NCI-H2196 treated with DMSO at 0.1 percent for 48 hours (cell line): Measurements from ENCODE around the gene JAM3.

Source experiments
- DNase-seq: peaks from one replicate; lab custom pipeline; 2025; ENCODE audit not compliant: unreplicated experiment; lab: John Stamatoyannopoulos, UW

Gene JAM3

DNA sequence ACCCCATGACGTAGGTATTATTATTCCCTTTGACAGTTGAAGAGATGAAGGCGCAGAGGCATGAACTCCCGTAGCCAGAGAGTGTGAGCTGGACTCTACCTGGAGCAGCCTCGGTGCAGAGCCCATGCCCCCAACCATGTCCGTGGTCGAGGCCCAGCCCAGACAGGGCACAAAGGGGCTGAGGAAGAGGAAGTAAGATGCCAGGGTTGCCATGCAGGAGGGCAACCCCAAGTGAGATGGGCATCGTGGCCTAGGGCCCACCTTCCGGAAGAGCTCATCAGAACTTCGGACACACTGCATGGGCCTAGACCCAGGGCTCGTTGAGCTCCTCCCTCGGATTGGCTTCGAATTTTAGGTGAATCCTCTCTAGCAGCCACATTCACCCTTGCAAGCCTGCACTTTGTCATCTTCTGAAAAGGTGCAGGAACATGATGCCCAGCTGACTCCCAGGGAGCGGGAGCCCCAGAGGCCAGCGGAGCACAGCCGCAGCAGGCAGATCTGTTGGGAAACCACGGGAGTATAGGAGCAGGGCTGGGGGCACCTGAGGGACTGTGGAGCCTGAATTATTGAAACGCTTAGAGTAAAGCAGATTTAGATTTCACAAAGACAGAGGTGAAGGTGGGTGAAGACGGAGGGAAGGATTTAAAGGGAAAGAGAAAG lies 29.0 kb upstream of the JAM3 start:
- DNase-seq = no peak

DNA sequence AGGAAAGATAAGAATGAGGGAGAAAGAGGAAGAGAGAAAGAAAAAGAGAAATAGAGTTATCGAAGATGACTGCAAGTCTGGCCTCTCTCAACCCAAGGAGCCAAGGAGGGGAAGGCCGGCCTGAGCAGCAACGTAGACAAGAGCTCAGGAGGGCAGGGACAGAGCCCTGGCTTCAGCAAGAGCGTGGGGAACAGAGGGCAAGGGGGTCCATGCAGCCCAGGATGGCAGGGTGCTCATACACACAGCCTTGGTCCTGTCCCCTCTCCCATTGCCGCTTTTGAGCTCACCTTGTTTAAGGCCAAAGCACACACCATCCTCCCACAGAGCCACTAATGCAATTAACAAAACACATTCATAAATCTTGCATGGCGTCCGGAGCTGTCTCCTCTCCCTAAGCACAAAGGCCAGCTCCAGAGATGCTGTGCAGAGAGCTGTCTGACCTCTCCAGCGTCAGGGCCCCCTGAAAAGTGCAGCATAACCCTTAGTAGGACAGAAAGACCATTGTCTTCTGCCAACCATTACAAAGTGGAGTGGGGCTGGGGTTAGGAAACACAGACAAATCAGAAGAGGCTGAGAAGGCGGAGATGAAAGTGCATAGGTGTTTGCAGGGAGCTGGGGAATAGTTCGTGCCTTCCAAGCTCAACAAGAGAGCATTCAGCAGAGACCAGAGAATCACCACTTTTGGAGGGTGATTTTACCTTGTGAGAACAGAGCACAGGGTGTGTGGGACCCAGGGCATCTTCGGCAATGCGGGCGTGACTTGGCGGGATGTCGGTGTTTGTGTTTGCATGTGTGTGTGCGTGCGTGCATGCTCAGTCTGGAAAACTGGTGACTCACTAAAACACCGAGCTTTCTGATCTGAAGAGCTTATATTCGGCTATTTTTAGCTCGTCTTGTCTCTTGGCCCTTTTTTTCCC lies 28.2 kb upstream of the JAM3 start:
- DNase-seq = no peak

DNA sequence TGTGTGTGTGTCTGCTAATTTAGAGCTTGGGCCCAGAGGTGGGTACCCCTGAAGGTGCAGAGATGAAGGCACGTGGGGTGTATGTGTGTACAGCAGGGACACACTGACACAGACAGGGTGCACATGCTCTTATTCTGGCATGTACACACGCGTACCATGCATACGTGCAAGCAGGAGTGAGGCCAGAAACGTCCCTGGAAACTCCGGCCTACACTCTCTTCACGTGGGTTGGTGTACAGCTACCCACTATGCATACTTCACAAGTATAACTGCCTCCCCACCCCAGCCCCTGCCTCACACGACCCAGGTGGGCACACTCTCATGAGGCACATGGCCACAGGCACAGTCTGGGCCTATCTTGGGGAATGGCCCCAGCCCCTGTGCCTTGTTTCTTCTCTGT lies 27.5 kb upstream of the JAM3 start:
- DNase-seq = no peak

DNA sequence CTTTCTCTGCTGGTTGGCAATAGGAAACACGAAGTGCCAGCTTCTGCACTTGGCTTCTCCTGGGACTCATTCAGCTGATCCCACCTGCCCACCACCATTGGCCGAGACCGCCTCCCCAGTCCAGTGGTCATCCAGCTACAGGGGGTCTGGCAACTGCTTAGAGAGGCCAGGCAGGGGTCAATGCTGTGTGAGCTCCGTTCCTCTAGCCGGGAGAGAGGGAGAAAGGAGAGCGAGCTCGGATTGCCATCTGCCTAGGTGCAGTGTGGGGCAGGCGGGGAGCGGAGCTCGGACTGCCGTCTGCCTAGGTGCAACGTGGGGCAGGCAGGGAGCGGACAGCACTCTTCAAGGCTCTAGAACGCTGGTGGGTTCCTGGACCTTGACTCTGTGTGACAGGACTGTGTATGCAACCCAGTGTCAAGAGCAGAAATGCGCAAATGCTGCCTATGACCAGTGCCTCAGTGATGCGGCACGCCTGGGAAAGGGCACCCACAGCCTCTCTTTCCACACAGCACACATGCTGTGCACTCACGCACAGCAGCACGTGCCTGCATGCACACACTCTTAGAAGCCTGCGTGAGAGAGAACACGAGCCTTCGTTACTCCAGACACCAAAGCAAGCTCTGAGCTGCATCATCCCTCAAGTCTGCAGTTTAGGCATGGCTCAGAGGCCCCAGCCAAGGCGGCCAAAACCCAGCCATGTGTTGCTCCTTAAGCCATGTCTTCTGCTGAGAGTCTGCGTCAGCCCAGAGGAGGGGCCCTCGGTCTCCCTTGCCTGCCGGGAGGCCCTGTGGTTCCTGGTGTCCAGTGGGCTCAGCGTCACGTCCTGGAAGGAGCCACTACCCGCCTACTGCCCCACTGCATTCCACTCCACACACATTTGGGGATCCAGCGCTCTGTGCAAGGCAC lies 26.8 kb upstream of the JAM3 start:
- no peak for DNase-seq

DNA sequence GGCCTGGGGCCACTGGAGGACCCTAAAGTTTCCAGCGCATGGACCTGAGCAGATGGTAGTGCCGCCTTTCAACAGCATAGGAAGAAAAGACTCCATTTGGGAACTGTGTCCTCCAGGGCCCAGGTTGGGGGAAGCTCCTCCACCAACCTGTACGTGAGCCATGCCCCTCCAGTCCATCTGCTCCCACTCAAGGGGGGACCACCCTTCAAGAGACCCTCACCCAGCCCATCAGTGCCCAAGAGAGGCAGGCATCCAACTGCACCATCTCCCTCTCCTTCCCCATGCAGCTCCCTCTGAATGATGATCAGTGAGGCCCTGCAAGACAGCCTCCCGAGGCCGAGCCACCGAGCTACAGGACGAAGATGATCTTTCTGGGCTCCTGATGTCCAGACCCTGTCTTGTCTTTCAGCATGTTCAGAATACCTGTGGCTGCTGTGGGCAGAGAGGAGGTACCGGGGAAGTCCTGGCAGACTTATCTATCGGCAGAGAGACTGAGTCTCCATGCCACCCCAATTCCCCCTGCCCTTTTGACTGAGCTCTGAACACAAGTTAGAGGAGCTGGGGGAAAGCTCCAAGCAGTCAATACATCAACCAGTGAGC lies 25.0 kb upstream of the JAM3 start:
- no peak for DNase-seq

DNA sequence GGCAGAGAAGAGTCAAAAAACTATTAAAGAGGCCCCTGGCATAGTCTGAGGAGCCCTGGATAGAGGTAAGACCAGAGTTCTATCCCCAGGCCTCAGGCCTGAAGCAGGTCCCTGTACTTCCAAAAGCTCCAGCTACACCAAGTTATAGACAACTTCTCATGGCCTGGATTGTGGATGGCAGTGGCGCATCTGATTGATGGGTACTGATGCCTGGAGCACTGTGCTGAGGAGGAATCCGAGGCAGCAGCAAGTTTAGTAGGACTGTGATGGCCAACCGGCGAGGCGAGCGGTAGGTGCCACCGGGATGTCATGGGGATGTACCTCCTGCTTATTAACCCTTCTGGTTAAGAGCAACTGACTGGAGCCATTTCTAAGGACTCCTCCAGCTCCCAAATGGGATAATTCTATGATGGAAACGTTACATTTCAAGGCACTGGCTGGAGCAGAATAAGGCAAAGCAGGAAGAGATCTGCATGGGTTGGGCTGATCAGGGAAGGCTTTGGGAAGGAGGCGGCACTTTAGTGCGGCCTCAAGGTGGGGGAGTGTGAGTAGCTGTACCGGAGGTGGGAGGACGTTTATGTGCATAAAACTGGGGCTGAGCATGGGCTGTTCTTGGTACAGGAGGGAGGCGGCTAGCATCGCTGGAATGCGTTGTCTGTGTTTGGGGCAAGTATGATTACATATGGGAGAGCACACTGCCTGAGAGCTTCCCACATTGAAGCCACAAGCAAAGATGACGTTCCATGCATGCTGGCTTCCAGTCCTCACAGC lies 24.2 kb upstream of the JAM3 start:
- DNase-seq = no peak

DNA sequence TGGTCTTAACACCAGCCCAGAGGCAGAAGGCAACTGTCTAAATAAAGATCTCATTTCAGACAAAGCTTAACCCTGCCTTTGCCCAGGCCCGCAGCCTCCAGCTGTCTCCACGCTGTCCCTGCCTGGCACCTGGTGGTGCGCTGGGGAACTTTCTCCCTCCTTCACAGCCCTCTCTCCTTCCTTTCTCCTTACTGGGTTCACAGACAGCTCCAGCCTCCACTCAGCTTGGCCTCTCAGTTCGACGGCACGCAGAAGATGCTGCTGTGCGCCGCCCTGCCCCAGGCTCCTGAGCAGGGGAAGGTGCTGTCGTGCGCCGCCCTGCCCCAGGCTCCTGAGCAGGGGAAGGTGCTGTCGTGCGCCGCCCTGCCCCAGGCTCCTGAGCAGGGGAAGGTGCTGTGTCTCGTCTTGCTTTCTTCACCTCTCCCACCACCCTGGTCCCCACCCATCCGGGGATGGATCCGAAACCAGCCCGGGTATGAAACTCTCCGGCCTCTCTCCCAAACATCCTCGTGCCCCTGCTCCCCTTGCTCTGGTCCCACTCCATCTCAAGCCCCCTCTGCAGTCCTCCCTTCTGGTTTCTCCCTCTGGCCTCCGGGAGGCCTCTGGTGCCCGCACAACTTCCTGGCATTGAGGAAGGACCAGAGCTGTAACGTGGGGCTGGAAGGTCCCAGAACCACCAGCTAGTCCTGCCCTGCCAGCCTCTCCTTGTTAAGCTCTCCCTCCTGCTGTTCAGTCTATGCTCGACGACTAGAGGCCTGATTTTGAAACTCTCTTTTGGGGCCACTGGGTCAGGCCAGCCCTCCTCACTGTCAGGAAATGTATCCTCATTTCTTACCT lies 22.9 kb upstream of the JAM3 start:
- DNase-seq = peak; percentile 72

DNA sequence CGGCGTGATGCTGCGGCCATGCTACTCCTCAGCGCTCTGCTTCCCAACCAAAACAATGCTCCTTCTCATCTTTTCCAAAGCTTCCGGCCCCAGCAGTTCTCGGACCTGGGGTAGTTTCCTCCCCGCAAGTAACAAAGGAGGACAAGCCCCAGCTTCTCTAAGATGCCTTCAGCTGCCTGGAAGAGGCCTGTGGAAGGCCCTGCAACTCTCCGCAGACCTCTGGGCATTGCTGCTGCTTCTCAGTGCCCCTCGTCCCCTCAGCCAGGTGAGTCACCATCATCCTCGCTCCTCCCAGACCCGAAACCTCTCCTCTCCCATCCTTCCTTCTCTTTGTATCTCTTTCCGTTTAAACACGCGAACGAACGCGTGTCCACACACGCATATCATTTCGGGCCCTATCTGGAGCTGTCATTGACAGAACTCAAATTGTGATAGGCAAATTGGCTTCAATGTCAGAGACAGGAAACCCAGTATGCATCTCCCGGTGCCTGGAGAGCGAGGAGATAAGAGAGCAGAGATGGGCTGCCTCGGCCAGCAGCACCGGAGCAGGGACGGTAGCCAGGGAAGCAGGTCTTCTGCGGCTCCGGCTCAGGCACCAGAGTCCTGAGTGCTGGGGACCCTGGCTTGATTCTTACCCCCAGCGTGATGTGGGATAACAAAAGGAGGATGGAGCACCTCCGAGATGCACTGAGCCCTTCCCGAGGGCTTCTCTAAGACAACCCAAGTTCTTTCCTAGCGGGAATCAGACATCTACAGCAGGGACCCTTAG lies 22.0 kb upstream of the JAM3 start:
- DNase-seq = no peak

DNA sequence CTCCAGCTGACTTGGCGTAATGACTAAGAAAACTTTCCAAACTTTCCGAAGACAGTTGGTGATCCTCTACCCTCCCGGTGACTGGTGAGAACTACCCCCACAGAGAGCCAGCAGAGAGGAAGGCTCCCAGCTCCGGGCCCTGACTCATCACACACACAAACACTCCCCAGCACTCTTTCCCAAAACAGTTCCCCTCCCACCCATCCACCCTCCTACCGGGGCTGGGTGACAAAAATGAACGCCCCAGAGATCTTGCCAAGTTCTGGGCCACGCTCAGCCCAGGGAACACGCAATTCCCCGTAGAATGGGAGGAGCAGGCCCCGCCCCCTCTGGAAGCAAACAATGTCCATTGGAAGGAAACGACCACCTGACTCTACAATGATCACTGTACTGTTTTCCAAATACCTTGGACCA lies 21.3 kb upstream of the JAM3 start:
- no peak for DNase-seq

DNA sequence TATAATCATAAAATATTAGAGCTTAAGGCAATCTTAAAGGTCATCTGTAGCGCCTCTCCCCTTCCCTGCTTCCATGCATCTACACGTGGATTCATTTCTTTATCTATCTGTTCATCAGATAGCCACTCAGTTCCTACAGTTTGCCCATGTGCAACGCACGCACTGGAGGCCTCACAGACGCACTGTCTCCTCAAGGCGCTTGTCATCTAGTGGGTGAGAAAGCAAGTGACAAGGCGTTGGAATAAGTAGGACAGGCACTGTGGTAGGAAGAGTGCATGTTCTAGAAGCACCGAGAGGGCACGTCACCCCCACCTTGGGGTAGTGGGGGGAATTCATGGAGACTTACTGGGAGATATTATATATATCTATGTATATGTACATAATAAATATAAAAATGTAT lies 20.8 kb upstream of the JAM3 start:
- no peak for DNase-seq

DNA sequence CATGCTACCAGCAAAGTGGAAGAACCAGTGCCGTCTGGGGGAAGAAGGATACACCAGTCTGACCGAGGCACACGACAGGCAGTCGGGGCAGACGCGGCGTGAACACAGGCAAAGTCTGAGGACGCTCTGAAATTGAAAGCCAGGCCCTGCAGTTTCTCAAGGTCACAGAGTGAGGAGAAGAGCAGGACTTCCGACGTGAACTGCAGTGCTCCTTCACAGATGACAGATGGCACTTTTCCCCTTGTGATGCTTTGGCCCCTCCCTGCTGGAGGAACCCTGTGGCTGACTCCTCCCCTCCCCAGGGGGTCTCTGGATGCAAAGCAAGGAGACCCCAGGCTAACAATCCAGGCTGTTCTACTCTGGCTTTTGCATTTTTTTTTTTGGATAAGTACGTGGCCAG lies 19.6 kb upstream of the JAM3 start:
- no peak for DNase-seq

DNA sequence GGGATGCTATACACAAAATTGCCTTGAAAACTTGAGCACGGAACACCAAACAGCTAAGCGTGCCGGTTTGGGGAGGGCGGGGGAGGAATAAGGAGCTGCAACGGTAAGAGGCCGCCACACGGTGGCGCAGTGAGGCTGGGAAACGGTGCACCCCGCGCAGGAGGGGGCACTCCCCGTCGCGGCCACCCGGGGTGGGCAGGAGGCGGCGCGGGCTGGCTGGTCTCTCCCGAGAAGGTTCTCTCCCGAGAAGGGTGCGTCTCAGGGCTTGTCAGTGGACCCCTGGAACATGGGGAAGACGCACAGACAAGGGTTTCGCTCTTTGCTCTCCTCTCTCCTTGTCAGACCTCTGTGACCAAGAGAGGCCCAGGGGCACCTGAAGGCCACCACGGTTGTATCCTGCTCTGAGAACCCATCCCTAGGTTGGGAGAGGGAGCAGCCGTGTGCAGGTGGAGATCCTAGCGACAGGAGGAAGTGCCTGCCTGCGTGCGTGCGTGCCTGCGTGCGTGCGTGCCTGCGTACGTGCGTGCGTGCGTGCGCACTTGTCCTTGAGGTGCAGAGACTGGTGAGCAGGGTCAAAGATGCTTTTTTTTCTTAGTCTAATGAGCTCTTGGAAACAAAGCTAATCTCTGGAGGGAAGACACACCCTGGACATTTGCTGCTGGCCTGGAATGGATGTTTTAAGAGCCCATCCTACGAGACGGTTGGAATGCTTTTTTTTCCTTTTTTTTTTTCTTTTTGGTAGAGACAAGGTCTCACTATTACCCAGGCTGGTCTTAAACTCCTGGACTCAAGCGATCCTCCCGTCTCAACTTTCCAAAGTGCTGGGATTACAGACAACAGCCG lies 18.1 kb upstream of the JAM3 start:
- DNase-seq = peak; percentile 73

DNA sequence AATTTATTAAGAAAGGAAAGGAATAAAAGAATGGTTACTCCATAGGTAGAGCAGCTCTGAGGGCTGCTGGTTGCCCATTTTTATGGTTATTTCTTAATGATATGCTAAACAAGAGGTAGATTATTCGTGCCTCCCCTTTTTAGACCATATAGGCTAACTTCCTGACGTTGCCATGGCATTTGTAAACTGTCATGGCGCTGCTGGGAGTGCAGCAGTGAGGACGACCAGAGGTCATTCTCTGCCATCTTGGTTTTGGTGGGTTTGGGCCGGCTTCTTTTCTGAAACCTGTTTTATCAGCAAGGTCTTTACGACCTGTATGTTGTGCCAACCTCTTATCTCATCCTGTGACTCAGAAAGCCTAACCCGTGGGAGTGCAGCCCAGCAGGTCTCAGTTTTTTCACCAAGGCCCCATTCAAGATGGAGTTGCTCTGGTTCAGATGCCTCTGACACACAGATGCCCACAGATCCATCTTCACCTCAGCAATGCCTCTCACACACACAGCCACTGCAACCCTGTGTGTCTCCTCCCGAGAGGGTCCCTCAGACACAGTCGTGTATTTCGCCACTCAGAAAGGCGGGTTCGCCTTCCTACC lies 16.4 kb upstream of the JAM3 start:
- no peak for DNase-seq

DNA sequence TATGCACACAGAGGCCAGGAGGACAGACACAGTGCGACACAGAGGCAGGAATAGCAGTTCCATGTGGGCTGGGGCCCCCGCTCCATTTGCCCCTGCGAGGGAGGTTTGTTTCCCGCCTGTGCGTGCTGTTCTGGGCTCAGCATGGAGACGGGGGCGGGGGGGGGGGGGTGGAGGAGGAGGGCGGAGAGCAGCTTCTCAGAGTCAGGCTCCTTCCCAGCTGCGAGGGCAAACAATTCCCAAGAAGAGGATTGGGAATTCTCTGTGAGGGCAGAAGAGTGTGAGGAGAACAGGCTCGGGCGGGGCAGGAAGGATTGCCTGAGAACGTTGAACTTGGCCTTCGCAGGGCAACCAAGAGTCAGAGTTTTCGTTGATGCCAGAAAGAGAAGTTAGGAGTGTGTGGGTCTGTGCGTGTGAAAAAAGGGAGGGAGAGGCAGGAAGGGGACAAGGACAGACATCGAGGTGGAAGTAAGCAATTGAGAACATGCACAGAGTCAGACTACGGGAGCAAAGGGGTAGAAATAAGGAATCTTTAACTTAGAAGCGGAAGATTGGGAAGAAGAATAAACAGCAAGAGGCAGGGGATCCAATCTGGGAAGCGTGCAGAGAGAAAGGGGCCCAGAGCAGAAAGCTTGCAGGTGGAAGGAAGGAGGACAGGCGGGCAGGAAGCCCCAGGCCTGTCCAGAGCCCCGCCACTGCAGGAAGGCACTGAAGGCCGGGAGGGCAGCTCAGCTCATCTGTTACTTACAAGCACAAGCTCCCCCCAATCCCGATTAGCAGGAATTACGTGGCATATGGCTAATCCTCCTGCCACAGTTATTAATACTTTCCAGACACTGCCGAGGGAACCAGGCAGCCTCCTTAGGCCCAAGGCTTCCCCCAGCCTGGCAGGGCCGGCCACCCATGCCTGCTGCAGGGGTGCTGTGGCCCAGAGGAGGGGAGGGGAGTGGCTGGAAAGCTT lies 15.6 kb upstream of the JAM3 start:
- DNase-seq = no peak

DNA sequence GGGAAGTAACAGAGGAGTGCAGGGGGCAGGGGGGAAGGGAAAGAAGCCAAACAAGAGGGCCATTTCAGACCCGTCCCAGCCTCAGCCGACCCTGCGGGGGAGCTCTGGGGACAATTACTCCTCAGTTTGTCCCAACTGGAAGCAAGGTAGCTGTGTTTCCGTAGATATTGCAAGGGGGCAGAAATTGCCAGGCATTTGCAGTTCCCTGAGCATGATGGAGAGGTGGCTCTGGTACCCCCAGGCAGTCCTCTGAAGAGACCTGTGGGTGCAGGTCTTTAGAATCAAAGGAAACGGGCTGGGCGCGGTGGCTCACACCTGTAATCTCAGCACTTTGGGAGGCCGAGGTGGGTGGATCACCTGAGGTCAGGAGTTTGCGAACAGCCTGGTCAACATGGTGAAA lies 13.8 kb upstream of the JAM3 start:
- no peak for DNase-seq

DNA sequence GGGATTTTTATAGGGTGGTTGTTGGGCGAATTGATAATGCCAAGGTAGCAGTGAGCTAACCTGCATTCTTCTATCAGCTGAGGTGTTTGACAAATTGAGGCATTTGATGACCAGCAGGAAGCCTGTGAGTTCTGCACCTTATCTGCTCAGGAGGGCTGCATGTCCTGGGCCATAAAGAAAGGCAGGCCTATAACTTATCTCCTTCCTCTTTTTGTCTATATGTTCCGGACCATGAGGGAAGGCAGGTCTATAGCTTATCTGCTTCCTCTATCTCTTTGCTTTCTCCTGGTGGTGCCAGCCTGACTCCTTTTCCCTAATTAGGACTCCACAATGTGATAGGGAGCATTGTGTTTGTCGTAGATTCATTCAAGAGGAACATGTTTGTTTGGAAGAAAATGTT lies 8.6 kb upstream of the JAM3 start:
- no peak for DNase-seq
